ENCODE measurements around the gene PPEF1.

PPEF1 gene, protein sequence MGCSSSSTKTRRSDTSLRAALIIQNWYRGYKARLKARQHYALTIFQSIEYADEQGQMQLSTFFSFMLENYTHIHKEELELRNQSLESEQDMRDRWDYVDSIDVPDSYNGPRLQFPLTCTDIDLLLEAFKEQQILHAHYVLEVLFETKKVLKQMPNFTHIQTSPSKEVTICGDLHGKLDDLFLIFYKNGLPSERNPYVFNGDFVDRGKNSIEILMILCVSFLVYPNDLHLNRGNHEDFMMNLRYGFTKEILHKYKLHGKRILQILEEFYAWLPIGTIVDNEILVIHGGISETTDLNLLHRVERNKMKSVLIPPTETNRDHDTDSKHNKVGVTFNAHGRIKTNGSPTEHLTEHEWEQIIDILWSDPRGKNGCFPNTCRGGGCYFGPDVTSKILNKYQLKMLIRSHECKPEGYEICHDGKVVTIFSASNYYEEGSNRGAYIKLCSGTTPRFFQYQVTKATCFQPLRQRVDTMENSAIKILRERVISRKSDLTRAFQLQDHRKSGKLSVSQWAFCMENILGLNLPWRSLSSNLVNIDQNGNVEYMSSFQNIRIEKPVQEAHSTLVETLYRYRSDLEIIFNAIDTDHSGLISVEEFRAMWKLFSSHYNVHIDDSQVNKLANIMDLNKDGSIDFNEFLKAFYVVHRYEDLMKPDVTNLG

DNA sequence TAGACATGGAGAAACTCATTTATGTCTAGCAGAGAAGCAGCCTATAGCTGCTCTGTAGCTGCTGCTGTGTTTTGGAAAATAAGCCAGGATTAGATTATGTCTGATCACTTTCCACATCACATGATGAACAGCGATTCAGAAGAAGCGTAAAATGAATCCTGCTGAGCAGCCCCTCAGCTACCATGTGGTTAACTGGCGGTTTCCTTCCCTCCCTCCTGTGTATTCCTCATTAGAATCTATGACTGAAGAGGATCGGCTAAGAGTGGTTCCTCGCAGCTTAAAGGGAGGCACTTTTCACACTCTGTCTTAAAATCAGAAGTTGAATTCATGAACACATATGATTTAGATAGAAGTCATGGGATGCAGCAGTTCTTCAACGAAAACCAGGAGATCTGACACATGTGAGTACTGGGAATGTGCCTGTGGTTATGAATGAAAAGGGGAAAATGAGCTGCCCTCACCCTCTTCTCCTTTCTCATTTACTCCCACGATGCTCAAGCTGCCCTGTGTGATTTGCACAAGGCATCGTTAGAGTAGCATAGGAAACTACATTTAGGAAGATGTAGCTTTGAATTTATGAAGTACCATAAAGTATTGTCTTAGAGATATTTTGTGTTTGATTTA, at the start of gene PPEF1:
Gene PPEF1, plus strand, starts transcription at position 220 of the 624 bp plus-strand sequence. Its CDS starts 136 bp downstream, at position 356.
- DNase-seq (ENCODE audit: low spot score), result no peak

DNA sequence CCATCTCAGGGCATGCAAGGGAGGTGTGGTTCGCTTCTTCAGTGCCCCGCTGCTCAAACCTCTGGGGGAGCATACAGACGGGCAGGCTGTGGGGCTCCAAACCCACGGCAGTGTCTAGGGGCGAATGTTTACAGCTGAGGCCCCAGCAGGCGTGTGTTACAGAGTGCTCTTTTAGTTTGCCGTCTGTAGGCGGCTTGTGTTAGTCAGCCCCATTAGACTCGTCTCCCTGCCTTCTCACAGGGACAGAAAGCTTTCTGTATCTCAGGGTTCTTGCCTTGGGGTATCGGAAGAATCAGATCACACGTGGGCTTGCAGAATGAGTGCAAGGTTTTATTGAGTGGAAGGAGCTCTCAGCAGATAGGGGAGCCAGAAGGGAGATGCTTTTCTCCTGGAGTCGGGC, 46.2 kb upstream of the PPEF1 start:
- DNase-seq (ENCODE audit: low spot score), result no peak

DNA sequence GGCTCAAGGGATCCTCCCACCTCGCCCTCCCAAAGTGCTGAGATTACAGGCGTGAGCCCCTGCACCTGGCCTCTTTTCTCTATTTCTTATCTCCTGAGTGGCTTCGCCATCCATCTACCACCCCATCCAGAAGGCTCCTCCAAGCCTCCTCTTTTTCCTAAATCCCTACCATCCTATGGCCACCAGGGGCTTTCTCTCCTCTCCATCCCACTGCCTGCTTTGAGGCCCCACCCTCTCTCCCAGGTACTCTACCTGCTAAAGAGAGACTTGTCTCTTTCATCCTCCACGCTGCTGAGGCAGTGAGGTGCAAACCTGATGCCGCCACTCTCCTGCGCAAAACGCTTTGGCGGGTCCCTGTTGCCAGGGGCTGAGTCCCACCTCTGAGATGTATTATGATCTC, 42.5 kb upstream of the PPEF1 start:
- no peak for DNase-seq (ENCODE audit: low spot score)

DNA sequence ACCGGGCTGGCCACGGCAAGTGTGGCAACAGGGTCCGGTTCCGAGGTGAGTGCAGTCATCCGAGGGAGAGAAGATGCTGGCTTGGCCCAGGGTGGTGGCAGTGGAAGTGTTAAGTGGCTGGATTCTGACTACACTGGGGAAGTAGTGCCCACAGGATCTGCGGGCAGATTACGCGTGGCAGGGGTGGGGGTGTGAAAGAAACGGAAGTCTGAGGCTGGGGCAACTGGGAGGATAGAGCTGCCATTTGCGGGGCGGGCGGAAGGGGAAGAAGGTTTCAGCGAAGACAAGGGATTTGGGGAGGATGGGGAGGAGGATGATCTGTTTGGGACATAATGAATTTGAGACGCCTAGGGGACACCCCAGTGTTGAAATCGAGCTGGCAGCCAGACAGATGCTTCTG, 40.8 kb upstream of the PPEF1 start:
- DNase-seq (ENCODE audit: low spot score), result no peak

DNA sequence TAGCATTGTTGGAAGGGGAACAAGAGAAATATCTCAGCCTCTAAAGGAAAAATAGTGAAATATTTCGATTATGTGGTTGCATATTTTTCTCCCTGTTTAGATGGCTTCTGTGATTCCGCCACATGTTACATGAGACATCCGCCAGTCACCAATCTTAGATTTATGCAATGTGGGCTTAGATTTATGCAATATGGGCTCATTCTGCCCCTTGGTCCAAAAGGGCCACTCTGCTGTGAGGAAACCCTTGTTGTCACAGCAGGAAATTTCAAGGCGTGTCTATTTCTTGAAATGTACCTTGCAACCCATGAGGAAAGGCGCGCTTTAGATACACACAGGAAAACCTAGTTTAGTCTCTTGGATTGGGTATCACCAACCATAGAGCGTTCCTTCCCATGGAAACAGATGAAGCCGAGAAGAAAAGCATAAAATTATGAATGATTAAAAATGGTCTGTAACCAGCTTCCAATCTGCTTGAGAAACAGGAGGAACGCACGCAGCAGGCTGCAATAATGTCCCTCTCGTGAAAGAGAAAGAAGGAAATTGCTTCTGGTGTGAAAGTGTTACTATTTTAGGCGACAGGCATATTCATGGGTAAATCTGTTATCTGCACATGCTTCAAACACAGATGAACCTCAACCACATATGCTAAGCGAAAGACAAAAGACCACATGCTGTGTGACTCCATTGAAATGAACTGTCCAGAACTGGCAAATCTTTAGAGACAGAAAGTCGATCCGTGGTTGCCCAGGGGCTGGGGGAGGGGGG, 39.2 kb upstream of the PPEF1 start:
- DNase-seq (ENCODE audit: low spot score), result no peak

DNA sequence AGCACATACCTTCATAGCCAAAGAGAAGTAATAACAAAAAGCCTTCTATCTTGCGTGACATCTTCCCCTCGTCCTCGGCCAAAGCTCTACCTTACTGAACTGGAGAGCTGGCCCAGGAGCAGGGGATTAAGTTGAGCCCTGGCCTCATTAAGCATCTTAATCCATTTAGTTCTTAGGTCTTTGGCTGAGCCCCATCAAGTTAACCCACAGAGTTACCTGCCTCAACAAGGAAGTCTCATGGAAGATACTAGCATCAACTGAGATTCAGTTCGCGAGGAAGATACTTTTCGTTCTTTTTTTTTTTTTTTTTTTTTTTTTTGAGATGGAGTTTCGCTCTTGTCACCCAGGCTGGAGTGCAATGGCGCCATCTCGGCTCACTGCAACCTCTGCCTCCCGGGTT, 35.4 kb upstream of the PPEF1 start, which contains the start of gene RS1:
Gene RS1, minus strand, starts transcription at position 101 of the 400 bp plus-strand sequence. Its CDS starts 40 bp downstream, at position 61.
- no peak for DNase-seq (ENCODE audit: low spot score)

DNA sequence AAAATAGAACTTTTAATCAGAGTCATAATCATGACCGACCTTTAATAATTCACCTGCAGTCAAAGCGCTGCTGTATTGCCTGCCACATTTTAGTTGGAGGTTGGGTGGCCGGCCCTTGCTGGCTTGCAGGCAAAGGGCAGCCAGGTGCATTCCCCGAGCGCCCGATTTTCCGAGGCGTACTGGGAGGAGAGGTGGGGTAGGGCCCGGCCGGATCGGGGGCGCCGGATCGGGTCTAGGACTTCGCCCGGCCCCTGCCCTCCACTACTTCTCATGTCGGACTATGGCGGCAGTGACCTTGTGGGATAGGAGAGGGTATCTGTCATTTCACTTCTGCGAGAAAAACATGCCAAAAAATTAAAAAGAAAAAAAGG, 33.0 kb upstream of the PPEF1 start:
- DNase-seq (ENCODE audit: low spot score), result peak; percentile 18

DNA sequence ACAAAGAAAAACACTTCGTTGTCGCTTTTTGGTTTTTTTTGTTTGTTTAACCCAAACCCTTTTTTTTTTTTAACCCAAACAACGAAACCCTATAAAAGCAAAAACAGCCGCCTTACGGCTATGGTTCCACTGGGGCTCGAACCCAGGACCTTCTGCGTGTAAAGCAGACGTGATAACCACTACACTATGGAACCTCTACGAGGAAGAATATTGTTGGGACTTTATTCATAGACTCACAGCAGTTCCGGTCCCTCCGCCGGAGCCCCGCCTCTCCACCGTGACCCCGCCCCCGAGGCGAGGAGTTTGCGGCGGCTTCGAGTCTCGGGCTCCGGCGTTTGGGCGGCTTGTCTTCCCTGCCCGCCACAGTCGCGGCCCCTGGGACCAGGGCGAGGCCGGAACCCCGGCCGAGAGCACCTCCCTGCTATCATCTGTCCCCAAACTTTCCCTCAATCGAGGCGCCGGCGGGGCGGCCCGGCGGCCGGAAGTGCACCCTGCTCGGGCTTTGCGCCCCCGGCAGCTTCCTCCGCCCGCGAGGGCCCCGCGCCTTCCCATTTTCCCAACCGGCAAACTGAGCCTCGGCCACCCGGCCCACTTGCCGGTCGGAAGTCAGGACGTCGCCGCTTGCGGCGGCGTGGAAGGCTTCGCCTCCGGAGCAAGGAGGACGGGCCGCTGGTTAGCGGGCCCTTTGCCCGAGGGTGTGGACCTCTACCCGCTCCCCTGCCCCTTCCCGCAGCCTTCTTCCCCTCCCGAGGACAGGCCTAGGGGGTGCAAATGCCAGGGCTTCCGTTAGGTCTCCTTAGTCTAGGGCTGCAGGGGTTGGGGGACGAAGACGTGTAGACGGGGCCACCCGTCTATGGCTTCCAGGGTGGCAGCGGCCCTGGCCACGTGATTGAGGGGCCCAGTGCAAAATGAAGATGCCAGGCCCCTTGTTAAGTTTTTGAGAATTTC, 32.4 kb upstream of the PPEF1 start:
- peak; percentile 81 for DNase-seq (ENCODE audit: low spot score)

DNA sequence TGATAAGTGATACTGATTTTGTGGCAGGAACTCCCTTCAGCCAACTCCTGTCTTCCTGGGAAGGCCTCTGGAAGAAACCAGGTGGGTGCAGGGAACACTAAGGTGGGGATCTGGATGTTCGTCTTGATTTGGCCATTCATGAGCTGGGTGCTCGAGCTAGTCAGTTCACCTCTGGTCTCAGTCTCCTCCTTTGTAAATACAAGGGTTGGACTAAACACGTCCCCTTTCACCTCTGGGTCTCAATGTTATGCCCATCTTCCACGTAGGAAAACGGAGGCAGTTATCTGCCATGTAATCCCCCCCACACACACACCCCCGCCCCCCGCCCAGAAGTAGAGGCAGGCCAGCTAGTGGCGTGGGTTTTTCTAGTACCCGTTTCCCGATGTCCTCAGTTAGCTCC, 31.4 kb upstream of the PPEF1 start:
- DNase-seq (ENCODE audit: low spot score), result no peak

DNA sequence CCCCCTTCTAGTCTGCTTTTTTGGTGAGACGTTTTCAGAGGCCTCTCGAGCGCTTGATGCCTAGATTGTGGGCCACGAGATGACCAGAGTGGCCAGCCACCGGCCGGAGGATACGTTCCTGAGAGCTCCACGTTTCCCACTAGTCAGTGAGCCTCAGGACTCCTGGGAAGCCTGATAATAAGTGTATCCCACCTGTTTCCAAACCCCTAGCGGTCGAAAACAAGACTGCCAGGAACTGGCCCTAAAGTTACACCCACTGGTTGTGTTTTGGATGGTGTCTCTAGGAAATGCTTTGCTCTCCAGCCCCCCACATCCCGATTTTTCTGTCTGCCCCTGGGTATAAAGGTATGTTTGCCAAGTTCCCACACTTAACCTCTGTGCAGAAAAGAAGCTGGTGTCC, 31.0 kb upstream of the PPEF1 start:
- no peak for DNase-seq (ENCODE audit: low spot score)

DNA sequence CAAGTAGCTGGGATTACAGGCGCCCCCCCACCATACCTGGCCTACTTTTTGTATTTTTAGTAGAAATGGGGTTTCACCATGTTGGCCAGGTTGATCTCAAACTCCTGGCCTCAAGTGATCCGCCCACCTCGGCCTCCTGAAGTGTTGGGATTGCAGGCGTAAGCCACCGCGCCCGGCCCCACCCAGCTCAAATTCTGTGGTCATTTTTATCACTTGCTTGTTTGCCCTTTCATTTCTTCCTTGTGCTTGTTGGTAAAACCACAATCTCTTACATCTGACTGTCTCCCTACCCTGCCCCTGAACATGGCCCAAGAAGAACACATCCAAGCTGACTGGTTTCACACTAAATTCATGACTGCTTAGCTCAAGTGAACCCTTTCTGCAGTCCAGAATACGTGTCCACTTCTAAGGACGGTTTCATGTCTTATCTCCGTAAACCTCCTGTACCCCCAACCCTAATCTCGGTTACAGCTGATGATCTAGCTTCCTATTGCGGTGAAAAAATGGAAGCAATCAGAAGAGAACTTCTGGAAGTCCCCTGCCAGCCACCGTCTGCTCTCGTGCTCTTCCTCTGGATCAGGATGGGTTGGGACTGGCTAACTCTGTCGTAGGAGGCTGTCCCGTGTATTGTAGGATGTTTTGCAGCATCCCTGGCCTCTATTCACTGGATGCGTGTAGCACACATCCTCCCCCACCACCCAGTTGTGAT, 30.1 kb upstream of the PPEF1 start:
- DNase-seq (ENCODE audit: low spot score), result no peak

DNA sequence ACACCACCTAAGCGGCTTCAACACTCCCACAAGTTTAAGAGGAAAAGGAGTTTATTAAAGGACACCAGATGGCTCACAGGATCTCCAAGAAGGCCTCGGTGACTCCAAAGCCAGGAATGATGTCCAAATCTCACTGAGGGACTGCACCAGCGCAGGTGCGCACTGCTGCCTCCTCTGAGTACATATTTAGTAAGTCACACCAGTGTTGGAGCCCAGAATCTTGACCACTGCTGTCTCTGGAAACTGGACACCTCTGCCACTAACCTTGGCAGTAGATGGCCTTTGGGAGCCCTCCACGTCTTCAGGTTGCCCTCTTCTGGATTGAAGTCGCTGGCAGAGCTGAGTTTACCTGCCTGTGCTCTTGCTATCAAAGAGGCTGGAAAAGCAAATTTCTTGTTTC, 25.4 kb upstream of the PPEF1 start:
- no peak for DNase-seq (ENCODE audit: low spot score)

DNA sequence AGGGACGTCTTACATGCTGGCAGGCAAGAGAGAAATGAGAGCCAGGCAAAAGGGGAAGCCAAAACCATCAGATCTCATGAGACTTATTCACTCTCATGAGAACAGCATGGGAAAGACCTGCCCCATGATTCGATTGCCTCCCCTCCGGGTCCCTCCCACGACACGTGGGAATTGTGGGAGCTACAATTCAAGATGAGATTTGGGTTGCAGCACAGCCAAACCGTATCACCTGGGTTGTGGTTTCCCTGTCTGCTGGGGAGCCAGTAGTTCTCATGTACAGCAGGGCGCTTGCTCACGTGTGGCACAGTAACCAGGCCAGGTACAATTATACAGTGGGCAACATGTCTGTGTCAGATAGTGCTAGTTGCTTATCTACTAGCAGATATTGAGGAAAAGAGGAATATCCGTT, 24.5 kb upstream of the PPEF1 start:
- DNase-seq (ENCODE audit: low spot score), result no peak

DNA sequence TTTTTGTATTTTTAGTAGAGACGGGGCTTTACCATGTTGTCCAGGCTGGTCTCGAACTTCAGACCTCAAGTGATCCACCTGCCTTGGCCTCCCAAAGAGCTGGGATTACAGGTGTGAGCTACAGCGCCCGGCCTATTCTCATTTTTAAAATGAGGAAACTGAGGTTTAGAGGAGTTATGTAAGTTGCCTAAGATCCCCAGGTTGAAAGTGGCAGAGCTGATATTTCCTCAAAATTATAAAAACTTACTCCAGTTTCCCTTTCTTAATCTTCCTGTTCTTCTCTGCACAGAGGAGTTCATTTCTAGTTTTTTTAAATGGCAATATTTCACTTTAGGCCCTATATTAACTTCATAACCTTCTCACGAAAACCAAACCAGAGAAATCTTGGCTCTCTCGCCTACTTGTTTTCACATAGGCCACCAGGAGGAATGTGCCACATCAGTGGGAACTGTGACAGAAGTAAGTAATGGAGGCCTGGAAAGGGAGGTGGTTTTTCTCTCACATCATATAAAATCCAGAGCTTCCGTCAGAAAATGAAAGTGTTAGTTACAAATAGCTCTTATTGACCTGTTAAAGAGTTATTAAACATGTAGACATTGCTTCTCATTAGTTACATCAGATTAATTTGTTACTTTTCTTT, 19.5 kb upstream of the PPEF1 start:
- no peak for DNase-seq (ENCODE audit: low spot score)

DNA sequence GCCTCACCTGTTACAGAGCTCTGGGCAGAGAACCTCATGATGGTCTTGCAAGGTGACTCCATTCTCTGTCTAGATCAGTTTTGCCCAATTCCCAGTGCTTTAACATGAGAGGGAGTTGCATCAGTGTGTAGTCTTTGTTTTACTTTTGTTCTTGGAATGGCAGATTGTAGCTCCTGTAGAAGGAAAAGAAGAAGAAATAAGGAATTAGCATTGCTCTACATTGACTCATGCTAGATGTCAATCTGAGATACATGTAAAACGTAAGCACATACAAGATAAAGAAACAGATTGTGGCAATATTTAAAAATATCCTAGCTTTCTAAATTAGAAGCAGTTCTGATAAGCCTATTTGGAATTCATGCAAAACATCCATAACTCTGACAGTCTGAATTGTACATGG, 16.0 kb upstream of the PPEF1 start:
- no peak for DNase-seq (ENCODE audit: low spot score)

DNA sequence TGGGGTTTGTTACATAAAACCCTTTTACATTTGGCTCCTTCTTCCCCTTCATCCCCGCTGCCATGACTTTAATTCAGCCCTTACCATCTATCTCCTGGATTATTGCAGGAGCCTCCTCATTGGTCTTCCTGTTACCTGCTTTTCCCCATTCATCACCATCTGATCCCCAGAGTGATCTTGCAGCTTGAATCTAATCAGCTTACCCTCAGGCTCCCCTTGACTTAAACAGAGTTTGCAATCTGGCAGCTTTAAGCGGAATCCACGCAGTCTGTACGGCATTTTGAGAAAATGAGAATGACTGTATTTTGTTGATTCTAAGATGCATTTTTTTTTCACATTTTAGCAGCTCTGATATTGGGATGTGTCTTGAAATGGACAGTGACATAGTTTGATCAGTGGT, 14.9 kb upstream of the PPEF1 start:
- no peak for DNase-seq (ENCODE audit: low spot score)

DNA sequence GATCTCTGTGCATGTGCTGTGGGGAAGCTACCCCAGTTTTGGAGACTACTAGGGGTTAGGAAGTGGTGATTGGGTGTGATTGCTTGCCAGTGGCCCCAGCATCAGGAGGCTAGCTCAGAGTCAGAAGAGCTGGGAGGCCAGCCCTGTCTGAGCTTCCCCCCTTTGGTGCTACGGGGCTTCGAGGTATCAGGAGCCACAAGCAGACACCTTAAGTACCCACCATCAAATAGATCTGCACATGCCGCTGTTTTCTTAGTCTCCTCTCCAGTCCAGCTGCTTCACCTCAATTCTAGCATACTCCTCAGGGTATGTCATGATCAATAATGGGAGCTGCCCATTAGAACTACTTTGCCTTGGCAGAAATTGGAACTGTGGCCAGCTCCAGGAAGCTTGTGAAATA, 10.8 kb upstream of the PPEF1 start:
- DNase-seq (ENCODE audit: low spot score), result no peak

DNA sequence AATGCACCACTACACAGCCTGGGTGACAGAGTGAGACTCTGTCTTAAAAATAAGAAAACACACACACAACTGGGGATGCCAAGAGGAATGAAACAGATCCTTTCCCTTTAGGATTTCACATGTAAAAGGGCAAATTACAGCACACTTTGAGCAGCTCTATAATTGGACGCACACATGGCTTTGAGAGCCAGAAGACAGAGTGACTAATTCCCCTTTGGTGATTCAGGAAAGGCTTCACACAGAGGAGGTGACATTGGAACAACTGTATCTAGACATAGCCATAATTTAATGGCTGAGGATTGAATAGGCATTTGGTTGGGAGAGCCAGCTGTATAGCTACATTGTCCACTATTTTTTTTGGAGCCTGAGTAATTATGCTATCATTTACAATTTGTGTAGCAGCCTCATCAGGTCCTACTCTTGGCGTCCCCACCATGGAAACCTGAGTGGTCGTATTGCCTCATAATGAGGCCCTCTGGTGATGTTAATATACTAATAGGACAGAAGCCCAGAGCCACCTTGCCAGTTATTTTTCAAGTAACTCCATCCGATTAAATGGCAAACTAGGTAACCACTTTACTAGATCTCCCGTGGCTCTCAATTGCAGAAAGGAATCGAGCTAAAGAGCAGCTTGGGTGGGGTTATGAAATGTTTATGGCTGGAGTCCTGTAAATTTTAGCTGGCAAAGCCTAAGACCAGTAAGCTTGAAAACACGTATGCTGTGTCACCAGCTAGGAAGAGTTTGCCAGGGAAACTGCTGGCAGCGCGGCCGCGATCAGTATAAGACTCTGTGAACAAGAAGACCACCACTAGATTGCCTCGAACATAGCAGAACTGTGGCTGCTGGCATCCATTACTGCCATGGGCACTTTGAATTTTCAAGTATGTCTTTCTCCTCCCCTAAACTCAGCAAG, 8.5 kb upstream of the PPEF1 start:
- no peak for DNase-seq (ENCODE audit: low spot score)
